ENCODE data around the gene MARCHF10.

MARCHF10 gene

DNA sequence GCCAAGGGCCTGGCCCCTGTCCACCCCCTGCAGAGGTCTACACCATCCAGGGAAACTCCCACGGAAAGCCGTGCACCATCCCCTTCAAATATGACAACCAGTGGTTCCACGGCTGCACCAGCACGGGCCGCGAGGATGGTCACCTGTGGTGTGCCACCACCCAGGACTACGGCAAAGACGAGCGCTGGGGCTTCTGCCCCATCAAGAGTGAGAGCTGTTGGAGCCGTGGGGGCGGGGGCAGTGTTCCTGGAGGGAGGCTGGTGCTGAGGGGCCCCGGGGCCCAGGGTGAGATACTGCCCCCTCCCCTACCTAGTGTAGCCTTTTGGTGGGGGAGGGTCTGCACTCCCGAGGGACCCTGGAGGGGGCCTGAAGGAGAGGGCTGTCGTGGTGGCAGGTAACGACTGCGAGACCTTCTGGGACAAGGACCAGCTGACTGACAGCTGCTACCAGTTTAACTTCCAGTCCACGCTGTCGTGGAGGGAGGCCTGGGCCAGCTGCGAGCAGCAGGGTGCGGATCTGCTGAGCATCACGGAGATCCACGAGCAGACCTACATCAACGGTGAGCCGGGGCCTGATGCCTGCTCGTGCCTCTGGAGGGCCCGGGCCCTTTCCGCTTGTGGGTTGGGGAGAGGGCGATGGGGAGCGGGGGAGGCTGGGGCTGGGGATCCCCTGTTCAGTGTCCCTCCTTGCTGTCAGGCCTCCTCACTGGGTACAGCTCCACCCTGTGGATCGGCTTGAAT is 141.9 kb downstream of the MARCHF10 start:
- Mint-ChIP-seq H3K36me3 (ENCODE audit: low read depth) (peaks cover 8% of the 10 kb centered on the region), H3K27ac (no peak overlapping the region), H3K9me3 (peaks cover 6% of the 10 kb centered on the region), H3K4me1 (ENCODE audit: low read depth) (peaks cover 9% of the 10 kb centered on the region), H3K27me3 (no peaks in the 10 kb centered on the region), H3K4me3 (no peak overlapping the region)
- intact Hi-C loops (cut with micrococcal nuclease) = no loop called here

DNA sequence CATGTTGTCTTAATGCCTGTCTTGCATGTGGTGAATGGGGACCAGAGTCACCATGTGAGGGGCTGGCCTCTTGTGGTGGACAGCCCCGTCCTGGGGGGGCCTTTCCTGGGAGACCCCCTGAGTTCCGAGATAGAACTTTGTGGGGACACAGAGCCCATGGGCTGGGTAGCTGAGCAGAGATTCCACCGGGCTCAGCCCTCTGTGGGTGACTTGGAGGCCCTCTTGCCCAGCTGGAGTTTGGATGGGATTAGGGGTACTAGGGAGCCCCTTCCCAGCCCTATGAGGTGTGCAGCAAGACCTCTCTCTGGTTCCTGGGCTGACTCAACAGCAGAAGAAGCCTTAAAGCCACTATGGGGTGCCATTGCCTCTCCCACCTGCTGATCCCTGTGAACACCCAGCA is 142.5 kb downstream of the MARCHF10 start:
- no peak overlapping the region for H3K27ac Mint-ChIP-seq
- no peak overlapping the region for H3K4me3 Mint-ChIP-seq
- H3K9me3 Mint-ChIP-seq = peaks cover 12% of the 10 kb centered on the region
- intact Hi-C loops (cut with micrococcal nuclease) = no loop called here
- peaks cover 9% of the 10 kb centered on the region for H3K4me1 Mint-ChIP-seq (ENCODE audit: low read depth)
- no peaks in the 10 kb centered on the region for H3K27me3 Mint-ChIP-seq
- H3K36me3 Mint-ChIP-seq (ENCODE audit: low read depth) = peaks cover 5% of the 10 kb centered on the region

DNA sequence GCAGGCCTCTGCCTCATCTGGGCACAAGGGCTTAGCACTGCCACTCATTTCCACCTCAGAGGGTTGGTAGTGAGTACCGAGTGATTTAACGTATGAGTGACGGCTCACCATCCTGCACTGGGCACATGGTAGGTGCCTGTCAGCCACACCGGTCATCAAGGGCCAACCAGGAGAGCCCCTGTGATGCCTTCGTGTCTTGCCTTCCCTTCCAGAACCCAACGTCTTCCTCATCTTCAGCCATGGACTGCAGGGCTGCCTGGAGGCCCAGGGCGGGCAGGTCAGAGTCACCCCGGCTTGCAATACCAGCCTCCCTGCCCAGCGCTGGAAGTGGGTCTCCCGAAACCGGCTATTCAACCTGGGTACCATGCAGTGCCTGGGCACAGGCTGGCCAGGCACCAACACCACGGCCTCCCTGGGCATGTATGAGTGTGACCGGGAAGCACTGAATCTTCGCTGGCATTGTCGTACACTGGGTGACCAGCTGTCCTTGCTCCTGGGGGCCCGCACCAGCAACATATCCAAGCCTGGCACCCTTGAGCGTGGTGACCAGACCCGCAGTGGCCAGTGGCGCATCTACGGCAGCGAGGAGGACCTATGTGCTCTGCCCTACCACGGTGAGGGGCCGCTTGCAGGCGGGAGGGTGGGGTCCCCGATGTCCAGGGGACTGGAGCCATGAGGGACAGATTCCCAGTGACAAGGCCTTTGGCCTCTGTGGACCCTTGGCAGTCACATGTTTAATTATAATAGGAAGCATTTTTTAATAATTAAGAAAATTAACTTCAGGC is 143.6 kb downstream of the MARCHF10 start:
- no peak overlapping the region for H3K27ac Mint-ChIP-seq
- no peaks in the 10 kb centered on the region for H3K27me3 Mint-ChIP-seq
- H3K4me1 Mint-ChIP-seq (ENCODE audit: low read depth) = peaks cover 9% of the 10 kb centered on the region
- H3K9me3 Mint-ChIP-seq = peaks cover 15% of the 10 kb centered on the region
- intact Hi-C loops (cut with micrococcal nuclease) = no loop called here
- no peak overlapping the region for H3K4me3 Mint-ChIP-seq
- H3K36me3 Mint-ChIP-seq (ENCODE audit: low read depth) = peaks cover 5% of the 10 kb centered on the region

DNA sequence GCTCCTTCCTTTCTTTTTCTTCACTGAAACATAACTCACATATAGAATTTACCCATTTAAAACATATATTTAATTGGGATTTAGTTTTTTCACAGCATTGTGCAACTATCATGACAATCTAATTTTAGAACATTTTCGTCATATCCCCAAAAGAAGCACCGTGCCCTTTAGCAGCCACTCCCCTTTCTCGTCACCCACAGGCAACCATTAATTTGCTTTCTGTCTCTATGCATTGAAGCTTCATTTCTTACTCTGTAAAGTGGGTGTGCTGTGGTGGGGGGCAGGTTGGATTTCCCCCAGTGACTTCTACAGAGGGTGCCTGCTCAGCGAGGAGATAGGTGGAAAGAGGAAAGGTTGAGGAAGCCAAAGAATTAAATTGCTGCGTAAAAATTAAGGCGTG is 144.8 kb downstream of the MARCHF10 start:
- H3K4me1 Mint-ChIP-seq (ENCODE audit: low read depth) = peaks cover 9% of the 10 kb centered on the region
- no peak overlapping the region for H3K27ac Mint-ChIP-seq
- intact Hi-C loops (cut with micrococcal nuclease) = no loop called here
- H3K4me3 Mint-ChIP-seq = no peak overlapping the region
- H3K27me3 Mint-ChIP-seq = no peaks in the 10 kb centered on the region
- peaks cover 5% of the 10 kb centered on the region for H3K36me3 Mint-ChIP-seq (ENCODE audit: low read depth)
- H3K9me3 Mint-ChIP-seq = peaks cover 15% of the 10 kb centered on the region

DNA sequence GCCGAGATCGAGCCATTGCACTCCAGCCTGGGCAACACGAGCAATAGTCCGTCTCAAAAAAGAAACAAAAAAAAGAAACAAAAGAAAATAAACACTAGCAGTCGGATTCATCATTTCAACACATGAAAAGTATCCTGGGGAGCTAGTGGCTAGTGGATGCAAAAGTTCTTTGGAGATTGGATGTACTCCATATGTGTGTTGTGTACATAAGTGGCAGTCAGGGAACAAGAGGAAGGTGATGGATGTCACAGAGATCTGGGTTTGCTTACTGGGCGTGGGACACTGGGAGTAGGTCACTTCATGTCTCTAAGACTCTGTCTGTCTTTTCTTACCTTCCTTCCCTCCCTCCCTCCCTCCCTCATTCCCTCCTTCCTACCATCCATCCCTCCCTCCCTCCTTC is 145.3 kb downstream of the MARCHF10 start:
- intact Hi-C loops (cut with micrococcal nuclease) = no loop called here
- Mint-ChIP-seq H3K4me1 (ENCODE audit: low read depth) (peaks cover 9% of the 10 kb centered on the region), H3K4me3 (no peak overlapping the region), H3K27ac (no peak overlapping the region), H3K9me3 (peaks cover 15% of the 10 kb centered on the region), H3K27me3 (no peaks in the 10 kb centered on the region), H3K36me3 (ENCODE audit: low read depth) (peaks cover 5% of the 10 kb centered on the region)

DNA sequence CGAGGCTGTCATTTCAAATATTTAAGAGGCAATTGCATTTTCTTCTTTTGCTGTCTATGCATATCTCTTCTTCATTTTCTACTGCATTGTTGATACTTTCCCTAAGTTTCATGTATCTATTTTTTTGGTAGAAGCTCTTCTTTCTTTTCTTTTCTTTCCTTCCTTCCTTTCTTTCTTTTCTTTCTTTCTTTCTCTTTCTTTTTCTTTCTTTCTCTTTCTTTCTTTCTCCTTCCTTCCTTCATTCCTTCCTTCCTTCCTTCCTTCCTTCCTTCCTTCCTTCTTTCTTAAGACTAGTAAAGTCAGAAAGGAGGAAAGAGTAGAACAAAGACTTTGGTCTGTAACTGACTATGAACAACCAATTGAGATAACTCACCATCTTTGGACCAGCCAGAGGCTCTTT is 146.8 kb downstream of the MARCHF10 start:
- Mint-ChIP-seq H3K27ac (no peak overlapping the region), H3K27me3 (no peaks in the 10 kb centered on the region), H3K4me1 (ENCODE audit: low read depth) (peaks cover 9% of the 10 kb centered on the region), H3K4me3 (no peak overlapping the region), H3K9me3 (peaks cover 15% of the 10 kb centered on the region), H3K36me3 (ENCODE audit: low read depth) (no peaks in the 10 kb centered on the region)
- intact Hi-C loops (cut with micrococcal nuclease) = no loop called here

DNA sequence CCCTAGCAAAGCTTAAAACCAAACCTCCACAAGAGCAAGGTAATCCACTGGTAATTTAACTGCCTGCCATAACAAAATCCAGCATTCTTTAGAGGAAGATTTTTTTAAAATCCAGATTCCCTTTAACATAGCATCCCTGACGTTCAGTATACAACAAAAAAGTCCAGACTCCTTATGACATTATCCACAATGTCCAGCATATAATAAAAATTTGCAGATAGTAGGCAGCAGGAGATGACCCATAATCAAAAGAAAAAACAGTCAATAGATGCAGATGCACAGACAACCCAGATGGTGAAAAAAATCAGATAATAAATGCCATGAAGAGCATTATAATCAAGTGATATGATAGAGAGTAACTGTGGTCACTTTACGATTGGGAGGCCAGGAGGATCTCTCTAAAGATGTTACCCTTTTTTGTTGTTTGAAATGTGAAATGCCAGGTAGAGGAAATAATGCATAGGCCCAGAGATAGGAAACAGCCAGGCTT is 147.4 kb downstream of the MARCHF10 start:
- Mint-ChIP-seq H3K4me1 (ENCODE audit: low read depth) (peaks cover 9% of the 10 kb centered on the region), H3K4me3 (no peak overlapping the region), H3K27me3 (peaks cover 2% of the 10 kb centered on the region), H3K36me3 (ENCODE audit: low read depth) (no peaks in the 10 kb centered on the region), H3K9me3 (peaks cover 15% of the 10 kb centered on the region), H3K27ac (no peak overlapping the region)
- intact Hi-C loops (cut with micrococcal nuclease) = no loop called here

DNA sequence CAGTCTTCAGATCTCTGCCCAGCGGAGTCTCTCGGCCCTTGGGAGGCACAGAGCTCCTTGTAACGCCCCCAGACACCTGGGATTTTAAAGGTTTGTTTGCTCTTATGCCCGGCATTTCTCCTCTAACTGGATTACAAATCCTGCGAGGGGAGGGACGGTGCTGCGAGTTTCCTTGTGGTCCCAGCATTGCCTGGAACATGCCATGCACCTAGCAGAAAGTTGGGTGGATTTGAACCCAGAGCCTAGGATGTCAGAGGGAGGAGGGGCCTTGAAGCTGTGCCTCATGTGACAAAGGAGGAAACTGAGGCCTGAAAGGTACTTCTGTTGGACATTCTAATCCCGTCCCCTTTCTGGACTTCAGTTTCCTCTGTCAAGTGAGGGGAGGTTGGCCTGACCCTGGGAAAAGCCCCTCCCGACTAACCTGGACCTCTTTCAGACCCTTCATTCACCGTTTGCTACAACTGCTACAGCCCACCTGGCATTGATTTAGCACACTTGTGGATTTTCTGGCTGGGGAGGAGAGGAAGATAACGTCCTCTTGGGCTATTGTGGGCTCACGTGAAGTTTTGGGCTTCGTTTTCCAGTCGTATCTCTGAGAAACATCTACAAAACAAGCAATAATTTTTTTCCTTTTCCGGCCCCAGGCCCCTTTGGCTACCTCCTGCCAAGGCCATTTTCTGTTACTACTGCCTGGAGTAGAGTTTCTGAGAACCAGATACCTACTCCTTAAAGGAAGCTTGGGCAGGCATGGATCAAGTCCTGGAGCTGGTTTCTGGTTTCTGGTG is 149.8 kb downstream of the MARCHF10 start:
- intact Hi-C loops (cut with micrococcal nuclease) = no loop called here
- peaks cover 15% of the 10 kb centered on the region for H3K9me3 Mint-ChIP-seq
- no peak overlapping the region for H3K27ac Mint-ChIP-seq
- no peak overlapping the region for H3K4me3 Mint-ChIP-seq
- H3K36me3 Mint-ChIP-seq (ENCODE audit: low read depth) = no peaks in the 10 kb centered on the region
- peaks cover 18% of the 10 kb centered on the region for H3K27me3 Mint-ChIP-seq
- H3K4me1 Mint-ChIP-seq (ENCODE audit: low read depth) = peaks cover 20% of the 10 kb centered on the region

DNA sequence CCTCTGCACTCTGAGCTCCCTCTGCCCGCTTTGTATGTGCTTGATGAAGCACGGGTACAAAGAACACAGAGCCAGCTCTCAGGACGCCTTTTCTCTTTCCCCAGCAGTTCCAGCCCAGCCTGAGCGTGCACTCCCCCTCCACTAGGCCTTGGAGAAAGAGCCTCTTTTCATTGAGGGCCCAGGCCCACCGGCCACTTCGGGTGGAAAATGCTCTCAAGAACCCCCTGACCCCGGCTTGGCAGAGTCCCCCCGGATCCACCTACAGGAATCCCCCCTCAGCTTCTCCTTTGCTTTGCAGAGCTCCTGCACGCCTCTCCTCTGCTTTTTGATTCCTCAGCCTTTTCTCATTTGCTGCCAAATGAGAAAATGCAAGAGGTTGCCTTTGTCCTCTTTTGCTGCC is 150.4 kb downstream of the MARCHF10 start:
- intact Hi-C loops (cut with micrococcal nuclease) = no loop called here
- peaks cover 21% of the 10 kb centered on the region for H3K27me3 Mint-ChIP-seq
- peaks cover 20% of the 10 kb centered on the region for H3K4me1 Mint-ChIP-seq (ENCODE audit: low read depth)
- no peak overlapping the region for H3K4me3 Mint-ChIP-seq
- no peak overlapping the region for H3K27ac Mint-ChIP-seq
- no peaks in the 10 kb centered on the region for H3K36me3 Mint-ChIP-seq (ENCODE audit: low read depth)
- peaks cover 15% of the 10 kb centered on the region for H3K9me3 Mint-ChIP-seq

DNA sequence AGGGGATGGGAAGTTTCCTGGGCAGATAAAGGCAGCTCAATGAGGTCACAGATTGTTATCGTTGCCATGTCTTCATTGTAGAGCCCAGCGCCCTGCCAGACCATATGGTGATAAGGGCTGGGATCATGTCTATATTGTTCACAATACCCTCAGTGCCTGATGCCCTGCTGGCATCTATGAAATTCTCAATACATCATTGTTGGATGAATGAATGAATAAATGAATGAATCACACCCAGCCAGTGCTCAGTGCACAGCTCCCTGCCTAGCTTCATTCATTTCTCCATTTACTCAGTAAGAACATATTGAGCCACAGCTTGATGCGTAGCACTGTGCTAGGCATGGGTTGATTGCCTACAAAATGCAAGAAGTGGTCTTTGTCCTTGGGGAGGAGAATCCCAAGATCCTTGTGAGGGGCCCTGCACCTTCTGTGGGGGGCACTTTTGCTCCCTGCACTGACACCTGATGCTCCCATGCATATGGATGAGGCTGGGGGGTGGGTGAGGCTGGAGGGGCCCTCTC is 150.9 kb downstream of the MARCHF10 start:
- intact Hi-C loops (cut with micrococcal nuclease) = no loop called here
- no peaks in the 10 kb centered on the region for H3K36me3 Mint-ChIP-seq (ENCODE audit: low read depth)
- H3K4me3 Mint-ChIP-seq = no peak overlapping the region
- peaks cover 25% of the 10 kb centered on the region for H3K4me1 Mint-ChIP-seq (ENCODE audit: low read depth)
- peaks cover 15% of the 10 kb centered on the region for H3K9me3 Mint-ChIP-seq
- no peak overlapping the region for H3K27ac Mint-ChIP-seq
- peaks cover 25% of the 10 kb centered on the region for H3K27me3 Mint-ChIP-seq

DNA sequence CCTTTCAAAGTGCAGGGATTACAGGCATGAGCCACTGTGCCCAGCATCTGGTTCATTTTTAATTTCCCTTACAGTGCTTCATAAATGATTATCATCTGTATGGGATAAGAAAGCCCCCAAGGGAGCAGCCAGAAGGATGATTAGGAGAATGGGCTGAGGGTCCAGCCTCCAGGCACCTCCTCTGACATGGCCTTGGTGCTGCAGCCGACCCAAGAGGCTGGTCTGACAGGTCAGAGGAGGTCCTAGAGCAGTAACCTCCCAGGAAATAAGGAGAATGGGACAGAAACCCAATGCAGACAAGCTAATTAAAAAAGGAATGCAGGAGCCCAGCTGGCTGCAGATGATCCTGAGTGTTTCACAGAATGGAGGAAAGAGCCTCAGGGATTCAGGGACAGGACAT is 151.7 kb downstream of the MARCHF10 start:
- Mint-ChIP-seq H3K4me3 (no peak overlapping the region), H3K36me3 (ENCODE audit: low read depth) (no peaks in the 10 kb centered on the region), H3K27ac (no peak overlapping the region), H3K4me1 (ENCODE audit: low read depth) (peaks cover 30% of the 10 kb centered on the region), H3K27me3 (peaks cover 32% of the 10 kb centered on the region), H3K9me3 (peaks cover 12% of the 10 kb centered on the region)
- intact Hi-C loops (cut with micrococcal nuclease) = no loop called here

DNA sequence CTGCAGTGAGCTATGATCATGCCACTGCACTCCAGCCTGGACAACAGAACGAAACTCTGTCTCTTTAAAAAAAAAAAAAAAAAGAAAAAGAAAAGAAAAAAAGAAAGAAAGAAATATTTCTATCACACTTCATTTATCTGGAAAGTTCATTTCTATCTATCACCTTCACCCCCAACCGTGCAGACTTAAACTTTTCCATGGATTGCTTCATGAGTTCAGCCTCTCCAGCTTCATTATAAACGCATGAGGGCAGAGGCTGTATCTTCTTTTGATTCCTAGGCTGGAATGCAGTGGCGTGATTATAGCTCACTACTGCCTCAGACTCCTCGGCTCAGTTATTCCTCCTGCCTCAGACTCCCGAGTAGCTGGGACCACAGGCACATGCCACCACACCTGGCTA is 152.5 kb downstream of the MARCHF10 start:
- Mint-ChIP-seq H3K36me3 (ENCODE audit: low read depth) (no peaks in the 10 kb centered on the region), H3K4me1 (ENCODE audit: low read depth) (peaks cover 30% of the 10 kb centered on the region), H3K4me3 (no peak overlapping the region), H3K27me3 (peaks cover 37% of the 10 kb centered on the region), H3K9me3 (peaks cover 4% of the 10 kb centered on the region), H3K27ac (no peak overlapping the region)
- intact Hi-C loops (cut with micrococcal nuclease) = no loop called here

DNA sequence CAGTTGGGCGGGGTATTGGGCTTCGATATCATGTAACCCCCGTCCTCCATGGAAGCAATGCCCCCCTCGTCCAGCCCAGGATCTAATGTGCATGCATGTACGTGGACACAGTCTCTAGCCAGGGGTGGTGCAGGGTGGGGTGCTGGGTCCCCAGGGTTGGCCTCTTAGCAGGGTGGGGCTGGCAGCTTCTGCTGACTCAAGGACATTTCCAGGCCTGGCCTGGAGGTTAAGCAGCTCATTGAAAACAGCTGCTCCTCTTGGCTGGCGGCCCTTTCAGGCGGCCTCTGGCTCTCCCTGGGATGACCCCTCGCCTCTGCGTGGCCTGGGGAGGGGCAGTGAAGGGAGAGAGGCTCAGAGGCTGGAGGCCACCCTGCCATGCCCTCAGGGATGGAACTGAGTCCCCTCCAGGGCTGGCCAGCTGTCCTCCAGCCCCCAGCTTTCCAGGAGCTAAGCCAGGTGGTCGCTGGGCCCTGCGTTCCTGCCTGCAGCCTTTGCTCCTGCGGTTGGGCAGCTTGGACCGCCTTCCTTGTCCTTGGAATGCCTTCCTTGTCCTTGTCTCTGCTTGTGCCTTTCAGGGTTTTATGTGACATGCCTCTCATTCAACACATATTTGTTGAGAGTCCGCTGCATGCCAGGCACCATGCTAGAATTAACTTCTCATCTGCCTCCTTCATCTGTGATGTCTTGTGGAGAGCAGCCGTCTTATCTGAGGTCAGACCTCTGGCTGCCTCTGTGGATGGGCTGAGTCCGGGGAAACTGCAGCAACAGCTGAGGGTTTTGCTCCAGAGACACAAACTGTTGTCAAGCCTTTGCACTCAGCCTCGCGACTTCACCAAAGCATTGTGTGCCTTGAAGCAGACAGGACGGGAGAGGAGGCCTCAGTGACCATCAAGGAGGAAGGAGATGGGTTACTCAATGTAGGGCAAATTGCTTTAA is 154.0 kb downstream of the MARCHF10 start:
- no peaks in the 10 kb centered on the region for H3K36me3 Mint-ChIP-seq (ENCODE audit: low read depth)
- no peaks in the 10 kb centered on the region for H3K9me3 Mint-ChIP-seq
- H3K27ac Mint-ChIP-seq = peak overlapping the region; percentile 89
- peaks cover 30% of the 10 kb centered on the region for H3K4me1 Mint-ChIP-seq (ENCODE audit: low read depth)
- peaks cover 37% of the 10 kb centered on the region for H3K27me3 Mint-ChIP-seq
- intact Hi-C loops (cut with micrococcal nuclease) = no loop called here
- H3K4me3 Mint-ChIP-seq = peak overlapping the region; percentile 88
